Myocyte (in vitro differentiated cells): ENCODE data around the gene PPP1R11. TPM values are rescaled to one million over a fixed set of nuclear protein-coding genes. Genes with fewer than 3 reads are reported as not detected.

Source experiments
- DNase-seq: peaks from one replicate; pipeline ENCODE4 v3.0.0-alpha.2; 2012; ENCODE audit warnings: low read depth
- total RNA-seq: library from RNA; depleted of rRNA; stranded (reverse); fragments of >200 nt; gene quantifications from 2 replicates; pipeline ENCODE4 v1.2.3, GENCODE V29; 2014

Gene PPP1R11
- total RNA-seq, 1 donor from 2014 or later = 35.1 TPM

GRCh38 chr6:30061858-30062458, 5.0 kb upstream of the PPP1R11 start:
- DNase-seq = peak; percentile 44

- no peak for DNase-seq
Observed at GRCh38 chr6:30062471-30063178, 4.4 kb upstream of the PPP1R11 start.

GRCh38 chr6:30063315-30063714, 3.7 kb upstream of the PPP1R11 start:
- DNase-seq = no peak

GRCh38 chr6:30066082-30066481, 916 bp upstream of the PPP1R11 start:
- no peak for DNase-seq

GRCh38 chr6:30067460-30068139, 602 bp downstream of the PPP1R11 start:
- DNase-seq = no peak

GRCh38 chr6:30071081-30071818, 4.3 kb downstream of the PPP1R11 start:
- no peak for DNase-seq

GRCh38 chr6:30071858-30072257, 4.9 kb downstream of the PPP1R11 start:
- DNase-seq = no peak

GRCh38 chr6:30073489-30074235, 6.7 kb downstream of the PPP1R11 start:
- DNase-seq = no peak

- DNase-seq = no peak
Observed at GRCh38 chr6:30074331-30075093, 7.5 kb downstream of the PPP1R11 start.

- no peak for DNase-seq
Observed at GRCh38 chr6:30075094-30075789, 8.2 kb downstream of the PPP1R11 start, which contains the start of gene RNF39. Gene RNF39, minus strand, starts transcription at chr6:30075769. Its CDS starts 184 bp downstream, at chr6:30075585.

GRCh38 chr6:30075790-30076732, 9.1 kb downstream of the PPP1R11 start:
- no peak for DNase-seq

GRCh38 chr6:30077218-30077617, 10.2 kb downstream of the PPP1R11 start:
- no peak for DNase-seq

- no peak for DNase-seq
Observed at GRCh38 chr6:30087876-30088275, 20.9 kb downstream of the PPP1R11 start.

GRCh38 chr6:30091577-30092381, 24.8 kb downstream of the PPP1R11 start:
- peak; percentile 77 for DNase-seq

GRCh38 chr6:30092852-30093543, 26.0 kb downstream of the PPP1R11 start:
- DNase-seq = no peak

- DNase-seq = no peak
Observed at GRCh38 chr6:30093951-30094661, 27.1 kb downstream of the PPP1R11 start.
